A673 (cell line): ENCODE data around the gene AP1AR. TPM values are rescaled to one million over a fixed set of nuclear protein-coding genes. Genes with fewer than 3 reads are reported as not detected.

Experiments used
- BruUV-seq: library from RNA; stranded (reverse); fragments of 400-500 nt; replicated peaks from 2 replicates; lab custom pipeline; 2021; lab: Mats Ljungman, UMichigan
- CTCF ChIA-PET: fragments of 300-600 bp; sonication (Branson Sonifier 250); formaldehyde crosslinking; loops from one replicate; lab custom pipeline; 2022; ENCODE audit warnings: antibody characterized with exemption; lab: Charles Lee
- POLR2A ChIA-PET: fragments of 300-600 bp; sonication (Branson Sonifier 250); formaldehyde crosslinking; loops from one replicate; lab custom pipeline; 2022; ENCODE audit warnings: antibody characterized with exemption; ENCODE audit not compliant: low non-redundant PET; lab: Charles Lee
- DNase-seq: peaks from one replicate; pipeline ENCODE4 v3.0.0-alpha.2; 2015; ENCODE audit warnings: low spot score
- H3K27ac ChIP-seq: fragments of 200-600 bp; sonication (generic); 2 replicates; pipeline ENCODE4 v1.5.1; 2016; ENCODE audit warnings: mixed run types, low read depth, mild to moderate bottlenecking, mixed read lengths, antibody characterized with exemption, low read length; ENCODE audit not compliant: poor library complexity, severe bottlenecking
- H3K27me3 ChIP-seq: fragments of 200-600 bp; sonication (generic); replicated peaks from 2 replicates; pipeline ENCODE4 v1.6.1; 2017; ENCODE audit warnings: mixed run types, low read depth, mild to moderate bottlenecking, mixed read lengths, antibody characterized with exemption, low read length; ENCODE audit not compliant: insufficient read depth, poor library complexity
- H3K36me3 ChIP-seq: fragments of 200-600 bp; sonication (generic); 2 replicates; pipeline ENCODE4 v1.6.1; 2016; ENCODE audit warnings: mixed run types, mild to moderate bottlenecking, mixed read lengths, antibody characterized with exemption, low read length; ENCODE audit not compliant: insufficient read depth, poor library complexity, severe bottlenecking
- H3K4me1 ChIP-seq: fragments of 200-600 bp; sonication (generic); 2 replicates; pipeline ENCODE4 v1.6.1; 2017; ENCODE audit warnings: mixed run types, mild to moderate bottlenecking, mixed read lengths, antibody characterized with exemption, low read length; ENCODE audit not compliant: insufficient read depth, poor library complexity, severe bottlenecking
- H3K4me3 ChIP-seq: fragments of 200-600 bp; sonication (generic); 2 replicates; pipeline ENCODE4 v1.5.1; 2016; ENCODE audit warnings: low read depth, mixed run types, mild to moderate bottlenecking, mixed read lengths, low read length; ENCODE audit not compliant: poor library complexity, severe bottlenecking
- H3K9me3 ChIP-seq: fragments of 200-600 bp; sonication (generic); 2 replicates; pipeline ENCODE4 v1.6.1; 2016; ENCODE audit warnings: mixed run types, low read depth, mild to moderate bottlenecking, mixed read lengths, antibody characterized with exemption, low read length; ENCODE audit not compliant: poor library complexity, severe bottlenecking
- CTCF ChIP-seq: fragments of 300-800, 200-600 bp; sonication (generic); conservative IDR thresholded peaks from 2 replicates; pipeline ENCODE4 v1.5.1; 2017; ENCODE audit warnings: low read depth, mild to moderate bottlenecking, antibody characterized with exemption, low read length, moderate library complexity, mixed read lengths
- EZH2 ChIP-seq: fragments of 200-600 bp; sonication (generic); IDR thresholded peaks from 2 replicates; pipeline ENCODE4 v1.6.1; 2017; ENCODE audit warnings: borderline replicate concordance, low read depth, mild to moderate bottlenecking, mixed read lengths, antibody characterized with exemption, low read length; ENCODE audit not compliant: poor library complexity, severe bottlenecking
- intact Hi-C: fragments of 100-400 bp; cut with micrococcal nuclease; formaldehyde crosslinking; loops from one replicate; pipeline ENCODE4 v1.10.0; 2022; ENCODE audit not compliant: unreplicated experiment
- total RNA-seq: library from RNA; stranded (reverse); gene quantifications from 2 replicates; pipeline ENCODE4 v1.2.3, GENCODE V29; 2021

AP1AR gene
- total RNA-seq, 1 experiment from 2014 or later = 24.9 TPM

DNA sequence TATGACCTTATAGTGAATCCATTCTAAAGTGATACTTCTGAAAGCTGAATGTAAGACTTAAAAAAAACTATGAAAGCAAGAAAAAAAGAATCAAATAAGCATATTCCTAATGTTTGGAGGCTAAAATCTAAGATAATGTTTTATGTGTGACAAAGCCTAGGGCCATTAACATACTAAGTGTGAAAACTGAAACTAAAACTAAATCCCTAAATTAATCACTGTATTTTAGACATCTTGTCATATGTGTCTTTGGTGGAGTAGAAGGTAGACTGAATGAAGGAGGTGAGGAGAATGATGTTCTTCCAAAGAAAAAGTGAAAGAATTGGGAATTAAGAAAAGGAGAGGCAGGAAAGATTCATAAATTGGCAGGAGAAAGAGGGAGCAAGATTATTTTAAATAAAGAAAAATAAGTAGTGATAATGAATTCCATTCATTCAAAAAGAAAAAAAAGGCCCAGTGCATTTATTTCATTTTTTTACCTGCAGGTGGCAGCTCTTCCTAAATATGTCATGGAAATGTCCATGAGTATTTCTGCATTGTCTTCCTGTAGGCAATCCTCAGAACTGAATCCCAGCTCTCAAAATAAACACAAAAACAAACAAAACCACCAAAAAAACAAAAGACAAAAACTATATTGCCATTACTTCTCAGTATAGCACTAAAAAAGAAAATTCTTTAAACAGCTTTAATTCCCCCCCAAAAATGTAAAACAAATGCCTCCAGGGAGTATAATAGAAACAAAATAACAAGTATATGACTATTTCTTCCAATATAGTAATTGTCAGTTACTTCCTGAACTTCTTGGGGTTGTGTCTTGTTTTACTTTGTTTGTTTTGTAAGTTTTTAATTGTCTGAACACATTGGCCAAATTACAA, 17.0 kb upstream of the AP1AR start:
- peak; percentile 51 for DNase-seq
- POLR2A ChIA-PET = no interaction called here
- Histone ChIP-seq H3K27ac (no peak overlapping the region), H3K4me1 (no peaks in the 10 kb centered on the region), H3K27me3 (no peaks in the 10 kb centered on the region), H3K36me3 (no peaks in the 10 kb centered on the region), H3K9me3 (no peaks in the 10 kb centered on the region), H3K4me3 (no peak overlapping the region)
- CTCF ChIA-PET = interaction anchor here (1.1 kb wide), 1 partner anchor 19 kb away, joined by 3 read pairs; no protein-coding TSS in a partner anchor
- BruUV-seq = no TSS peak
- intact Hi-C loops = loop anchor here (5.0 kb wide), 1 partner anchor 308 kb away; no protein-coding TSS in a partner anchor
- TF ChIP-seq CTCF = peak; percentile 62
- no peak for TF ChIP-seq EZH2

DNA sequence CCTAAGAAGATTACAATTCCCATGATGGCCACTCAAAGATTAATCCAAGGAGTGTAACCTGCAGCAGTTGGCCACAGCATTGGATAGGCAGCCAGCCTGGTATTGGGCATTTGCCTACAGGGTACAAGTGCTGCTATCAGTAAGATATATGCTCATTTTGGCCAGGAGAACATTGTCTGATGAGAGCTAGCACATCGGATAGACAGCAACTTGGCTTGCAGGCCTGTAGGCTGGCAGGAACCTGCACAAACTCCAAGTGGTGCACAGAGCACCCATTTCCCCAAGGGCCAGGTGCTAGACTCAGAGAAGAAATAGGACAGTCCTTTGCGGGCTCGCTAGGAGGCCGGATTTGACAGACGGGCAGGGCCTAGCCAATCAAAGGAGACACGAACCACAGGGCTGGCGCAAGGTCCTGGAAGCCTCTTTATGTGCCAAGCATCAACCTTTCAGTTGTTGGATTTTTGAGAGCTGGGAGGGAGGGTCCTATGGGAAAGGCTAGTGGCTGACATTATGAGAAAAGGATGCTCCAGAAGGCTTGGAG, 11.7 kb upstream of the AP1AR start:
- intact Hi-C loops = no loop called here
- Histone ChIP-seq H3K27me3 (no peaks in the 10 kb centered on the region), H3K36me3 (no peaks in the 10 kb centered on the region), H3K27ac (no peak overlapping the region), H3K4me1 (no peaks in the 10 kb centered on the region), H3K9me3 (no peaks in the 10 kb centered on the region), H3K4me3 (no peak overlapping the region)
- POLR2A ChIA-PET = no interaction called here
- no peak for DNase-seq
- TF ChIP-seq CTCF = no peak
- TF ChIP-seq EZH2 = no peak
- BruUV-seq = no TSS peak
- CTCF ChIA-PET = interaction anchor here (1.2 kb wide), 1 partner anchor 116 kb away, joined by 4 read pairs; no protein-coding TSS in a partner anchor

GRCh38 chr4:112222219-112222955, 9.2 kb upstream of the AP1AR start:
- Histone ChIP-seq H3K4me3 (no peak overlapping the region), H3K4me1 (no peaks in the 10 kb centered on the region), H3K27me3 (no peaks in the 10 kb centered on the region), H3K36me3 (no peaks in the 10 kb centered on the region), H3K9me3 (no peaks in the 10 kb centered on the region), H3K27ac (no peak overlapping the region)
- POLR2A ChIA-PET = no interaction called here
- BruUV-seq = no TSS peak
- intact Hi-C loops = no loop called here
- CTCF ChIA-PET = no interaction called here
- DNase-seq = no peak
- TF ChIP-seq EZH2 (no peak), CTCF (no peak)
